Vagina (tissue), 2 donors: ENCODE results near the gene CCL4L2.
"Not testable (repeated sequence)": the region's sequence is repeated elsewhere in the genome, so short reads cannot be mapped to it uniquely, and the experiment has no call there.

ENCODE experiments used
- POLR2A ChIP-seq, 2 donors: fragments of 450-650 bp; IDR thresholded peaks; one replicate each; pipeline ENCODE4 v1.6.1; 2017; ENCODE audit warnings: antibody characterized with exemption in 2 of 2, mild to moderate bottlenecking in 2 of 2, moderate library complexity in 2 of 2
- POLR2AphosphoS5 ChIP-seq, 2 donors: sonication (generic); formaldehyde crosslinking; IDR thresholded peaks; one replicate each; pipeline ENCODE4 v1.9.0; 2017; ENCODE audit warnings: antibody characterized with exemption in 2 of 2, mild to moderate bottlenecking in 2 of 2, low read depth in 1 of 2; ENCODE audit not compliant: insufficient read depth in 1 of 2

DNA sequence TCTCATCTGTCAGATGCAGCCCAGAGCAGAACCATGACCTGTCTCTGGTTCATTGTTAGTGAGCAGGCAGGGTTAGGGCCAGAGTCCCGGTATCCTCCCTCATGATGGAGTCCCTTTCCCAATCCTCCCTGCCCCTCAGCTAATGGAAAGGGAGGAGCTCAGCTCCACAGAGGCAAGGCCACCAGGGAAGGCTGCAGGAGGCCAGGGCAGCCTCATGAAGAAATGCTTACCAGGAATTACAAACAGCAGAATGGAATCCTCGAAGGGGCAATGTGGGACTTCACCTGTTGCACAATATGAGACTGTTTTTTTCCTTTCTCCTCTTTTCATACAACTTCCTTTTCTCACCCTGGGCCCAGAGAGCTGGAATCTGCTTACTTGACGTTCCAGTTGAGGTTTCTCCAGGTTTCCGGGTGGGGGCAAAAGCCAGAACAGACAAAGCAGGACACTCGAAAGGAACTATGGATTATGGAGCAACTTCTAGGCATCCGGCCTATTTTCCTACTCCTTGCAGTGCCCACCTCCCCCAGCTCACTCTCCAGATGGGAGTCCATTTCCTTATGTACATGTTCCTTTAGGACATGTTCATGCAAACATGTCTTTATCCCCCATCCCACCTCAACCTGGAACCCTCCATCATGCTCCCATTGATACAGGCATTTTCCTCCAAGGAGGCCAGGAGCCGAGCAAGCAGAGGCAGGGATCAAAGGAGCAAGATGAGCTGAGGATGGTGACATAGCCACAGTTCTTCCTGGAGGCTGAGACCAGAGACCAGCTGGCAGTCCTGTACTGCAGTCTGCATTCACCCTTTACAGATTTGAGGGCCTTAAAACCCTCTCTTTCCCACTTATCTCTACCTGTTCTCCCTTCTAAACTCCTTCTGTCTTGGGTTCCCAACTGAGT lies 4.8 kb downstream of the CCL4L2 start:
- TF ChIP-seq POLR2A (IDR thresholded peaks at IDR 0.05); POLR2AphosphoS5 (IDR thresholded peaks at IDR 0.05; ENCODE audit: insufficient read depth in 1 of 2, low read depth in 1 of 2): not testable (repeated sequence)
